Activated CD8-positive, alpha-beta memory T cell treated with anti-CD3 and anti-CD28 coated beads for 48 hours (primary cell): ENCODE results near the gene SREK1IP1.
"Not testable (repeated sequence)": the region's sequence is repeated elsewhere in the genome, so short reads cannot be mapped to it uniquely, and the experiment has no call there.

Experiments used
- DNase-seq, 3 experiments: peaks; one replicate each; pipeline ENCODE4 v3.0.0-alpha.2; 2020; ENCODE audit warnings: low read depth in 2 of 3, low spot score in 2 of 3

Gene SREK1IP1

GRCh38 chr5:64765804-64766504 is 2.5 kb downstream of the SREK1IP1 start:
- no peak for DNase-seq

- DNase-seq, result no peak
Observed at GRCh38 chr5:64763948-64764503, 4.5 kb downstream of the SREK1IP1 start.

- no peak for DNase-seq
Observed at GRCh38 chr5:64759960-64760660, 8.4 kb downstream of the SREK1IP1 start.

- DNase-seq, result no peak
Observed at GRCh38 chr5:64758901-64759300, 9.6 kb downstream of the SREK1IP1 start.

- no peak for DNase-seq
Observed at GRCh38 chr5:64754066-64754465, 14.4 kb downstream of the SREK1IP1 start.

- no peak for DNase-seq
Observed at GRCh38 chr5:64749385-64749784, 19.1 kb downstream of the SREK1IP1 start.

- DNase-seq, result no peak
Observed at GRCh38 chr5:64746446-64746845, 22.0 kb downstream of the SREK1IP1 start.

GRCh38 chr5:64744914-64745313 is 23.6 kb downstream of the SREK1IP1 start:
- DNase-seq, result no peak

GRCh38 chr5:64742821-64743220 is 25.7 kb downstream of the SREK1IP1 start:
- DNase-seq, result no peak

- DNase-seq, result no peak
Observed at GRCh38 chr5:64742411-64742810, 26.1 kb downstream of the SREK1IP1 start.

GRCh38 chr5:64727150-64727549 is 41.3 kb downstream of the SREK1IP1 start:
- no peak for DNase-seq

- DNase-seq, result no peak
Observed at GRCh38 chr5:64722588-64722987, 45.9 kb downstream of the SREK1IP1 start.

GRCh38 chr5:64714495-64714894 is 54.0 kb downstream of the SREK1IP1 start:
- DNase-seq, result not testable (repeated sequence)

GRCh38 chr5:64707191-64707590 is 61.3 kb downstream of the SREK1IP1 start:
- no peak for DNase-seq

GRCh38 chr5:64706074-64706473 is 62.4 kb downstream of the SREK1IP1 start:
- DNase-seq, result not testable (repeated sequence)

- DNase-seq, result no peak
Observed at GRCh38 chr5:64700765-64701164, 67.7 kb downstream of the SREK1IP1 start.

GRCh38 chr5:64696414-64696813 is 72.1 kb downstream of the SREK1IP1 start:
- not testable (repeated sequence) for DNase-seq

- no peak for DNase-seq
Observed at GRCh38 chr5:64693636-64694035, 74.9 kb downstream of the SREK1IP1 start.

- no peak for DNase-seq
Observed at GRCh38 chr5:64691291-64691690, 77.2 kb downstream of the SREK1IP1 start.

- no peak for DNase-seq
Observed at GRCh38 chr5:64690417-64691151, 77.9 kb downstream of the SREK1IP1 start, which contains the start of gene SHISAL2B. Gene SHISAL2B, plus strand, starts transcription at chr5:64690503. Its CDS starts 121 bp downstream, at chr5:64690624.

GRCh38 chr5:64690104-64690416 is 78.4 kb downstream of the SREK1IP1 start:
- no peak for DNase-seq

- DNase-seq, result no peak
Observed at GRCh38 chr5:64688965-64689364, 79.5 kb downstream of the SREK1IP1 start.
